GM21576 (cell line): ENCODE measurements around the gene EFCAB12.
A peak's percentile ranks its signal among the peaks of the same experiment; 100 is the strongest.
"Not testable (repeated sequence)": the region's sequence is repeated elsewhere in the genome, so short reads cannot be mapped to it uniquely, and the experiment has no call there.

Experiments used
- ATAC-seq: cut with Tn5 transposase; IDR thresholded peaks from one replicate; pipeline ENCODE4 v1.9.1; 2021; ENCODE audit warnings: mild to moderate bottlenecking, moderate library complexity; ENCODE audit not compliant: unreplicated experiment

Gene EFCAB12

GRCh38 chr3:129399145-129399894 lies 29.1 kb downstream of the EFCAB12 start:
- peak; percentile 81 for ATAC-seq

- no peak for ATAC-seq
These were observed 29.7 kb downstream of the EFCAB12 start for GRCh38 chr3:129398803-129399144.

GRCh38 chr3:129393760-129394564 lies 34.5 kb downstream of the EFCAB12 start:
- ATAC-seq = not testable (repeated sequence)

GRCh38 chr3:129393271-129393670 lies 35.2 kb downstream of the EFCAB12 start:
- ATAC-seq = no peak

- ATAC-seq = not testable (repeated sequence)
These were observed 36.1 kb downstream of the EFCAB12 start for GRCh38 chr3:129392106-129392887.

GRCh38 chr3:129391583-129391982 lies 36.9 kb downstream of the EFCAB12 start:
- ATAC-seq = not testable (repeated sequence)

GRCh38 chr3:129389572-129389937 lies 38.9 kb downstream of the EFCAB12 start:
- ATAC-seq = no peak

- not testable (repeated sequence) for ATAC-seq
These were observed 39.5 kb downstream of the EFCAB12 start for GRCh38 chr3:129388791-129389571.

GRCh38 chr3:129387487-129387886 lies 40.9 kb downstream of the EFCAB12 start:
- ATAC-seq = no peak

GRCh38 chr3:129386984-129387383 lies 41.5 kb downstream of the EFCAB12 start:
- ATAC-seq = no peak

GRCh38 chr3:129385507-129385906 lies 42.9 kb downstream of the EFCAB12 start:
- not testable (repeated sequence) for ATAC-seq

- no peak for ATAC-seq
These were observed 43.7 kb downstream of the EFCAB12 start for GRCh38 chr3:129384594-129385323.

- not testable (repeated sequence) for ATAC-seq
These were observed 44.3 kb downstream of the EFCAB12 start for GRCh38 chr3:129384103-129384502.

GRCh38 chr3:129383292-129383860 lies 45.1 kb downstream of the EFCAB12 start:
- peak; percentile 81 for ATAC-seq

- ATAC-seq = no peak
These were observed 46.1 kb downstream of the EFCAB12 start for GRCh38 chr3:129382366-129382765.

GRCh38 chr3:129379582-129380358 lies 48.7 kb downstream of the EFCAB12 start:
- ATAC-seq = no peak

GRCh38 chr3:129378949-129379348 lies 49.5 kb downstream of the EFCAB12 start:
- no peak for ATAC-seq

- ATAC-seq = no peak
These were observed 50.8 kb downstream of the EFCAB12 start for GRCh38 chr3:129377615-129378014.

GRCh38 chr3:129375099-129375498 lies 53.3 kb downstream of the EFCAB12 start:
- no peak for ATAC-seq
